ENCODE data around the gene TCEANC.

- no peak for TF ChIP-seq CTCF (IDR thresholded peaks at IDR 0.05; ENCODE audit: borderline replicate concordance, extremely low read depth, low read length, poor library complexity, severe bottlenecking)
- no peak for TF ChIP-seq EZH2 (IDR thresholded peaks at IDR 0.05; ENCODE audit: borderline replicate concordance, low read depth, low read length, severe bottlenecking)
These were observed 15.0 kb downstream of the TCEANC start for GRCh38 chrX:13667919-13668318.
